ENCODE results near the gene CTNNA2. TPM values are rescaled to one million over a fixed set of nuclear protein-coding genes. Genes with fewer than 3 reads are reported as not detected.

Gene CTNNA2
- total and polyA plus RNA-seq, 9 donors, result 0.32 to 1.4 (median 0.37) TPM; not detected in 3

DNA sequence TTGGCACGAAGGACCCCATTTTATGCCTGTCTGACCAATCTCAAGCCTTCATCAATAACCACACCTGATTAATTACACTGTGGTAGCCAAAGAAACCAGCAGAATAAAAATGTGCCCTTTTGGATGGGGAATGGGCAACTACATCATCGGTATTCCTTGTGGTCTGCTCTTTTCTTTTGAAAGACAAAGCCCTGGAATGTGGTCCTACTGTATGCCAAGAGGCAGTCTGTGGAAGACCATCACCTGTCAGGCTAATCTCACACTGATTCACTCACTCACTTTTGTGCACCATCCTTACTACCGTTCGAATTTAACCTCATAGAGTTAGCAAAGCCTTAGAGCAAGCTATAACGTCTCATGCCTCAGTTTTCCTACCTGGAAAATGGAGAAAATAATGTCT is 1066.9 kb downstream of the CTNNA2 start:
- no peak overlapping the region for H3K4me3 ChIP-seq
- intact Hi-C loops (cut with DNase I), result no loop called here
- no peaks in the 10 kb centered on the region for H3K27me3 ChIP-seq
- H3K27ac ChIP-seq, result no peak overlapping the region
- no peaks in the 10 kb centered on the region for H3K9me3 ChIP-seq
- no peak for TF ChIP-seq POLR2A (IDR thresholded peaks at IDR 0.05)
- H3K4me1 ChIP-seq (ENCODE audit: insufficient read depth), result no peaks in the 10 kb centered on the region
- WGBS, 3 donors, result 76 to 82% (median 80%) methylated on average over 5 of the region's 5 CpGs
- H3K36me3 ChIP-seq, result no peaks in the 10 kb centered on the region
- no peak for DNase-seq

GRCh38 chr2:80591233-80591632 is 1078.4 kb downstream of the CTNNA2 start:
- TF ChIP-seq POLR2A (IDR thresholded peaks at IDR 0.05), result no peak
- TF ChIP-seq EP300 (IDR thresholded peaks at IDR 0.05), result no peak
- Histone ChIP-seq H3K4me1 (ENCODE audit: insufficient read depth) (no peaks in the 10 kb centered on the region), H3K27me3 (no peaks in the 10 kb centered on the region), H3K27ac (no peak overlapping the region), H3K9me3 (no peaks in the 10 kb centered on the region), H3K4me3 (no peak overlapping the region), H3K36me3 (no peaks in the 10 kb centered on the region)
- intact Hi-C loops (cut with DNase I), result no loop called here
- DNase-seq, result no peak
- WGBS, 3 donors, result 52 to 58% (median 54%) methylated on average over 2 of the region's 2 CpGs

- WGBS, 3 donors, result 76 to 82% (median 81%) methylated on average over 2 of the region's 2 CpGs
Observed at GRCh38 chr2:80592106-80592505, 1079.3 kb downstream of the CTNNA2 start.

DNA sequence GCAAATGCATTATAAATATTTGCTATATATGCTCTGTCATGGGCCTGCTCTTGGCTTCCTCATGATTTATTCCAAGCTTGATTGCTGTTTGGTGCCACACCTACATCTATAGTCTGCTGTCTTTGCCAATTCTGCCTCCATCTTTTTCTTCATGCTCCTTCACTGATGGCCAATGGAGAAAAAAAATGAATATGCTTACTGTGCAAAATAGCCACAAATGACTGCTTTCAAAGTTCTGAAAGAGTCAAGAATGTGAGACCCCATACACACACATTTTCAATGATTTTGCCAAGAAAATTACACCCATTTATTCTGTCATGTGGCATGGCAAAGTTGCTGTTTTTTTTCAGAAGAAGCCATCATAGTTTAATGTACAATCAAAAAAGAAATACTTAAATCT is 1097.3 kb downstream of the CTNNA2 start:
- no peak for DNase-seq
- intact Hi-C loops (cut with DNase I), result no loop called here
- no peaks in the 10 kb centered on the region for H3K9me3 ChIP-seq
- no peaks in the 10 kb centered on the region for H3K36me3 ChIP-seq
- no peak overlapping the region for H3K27ac ChIP-seq
- H3K27me3 ChIP-seq, result no peaks in the 10 kb centered on the region
- no peak overlapping the region for H3K4me3 ChIP-seq
- TF ChIP-seq EP300 (IDR thresholded peaks at IDR 0.05), result no peak
- TF ChIP-seq CTCF (IDR thresholded peaks at IDR 0.05), result no peak
- no peak for TF ChIP-seq POLR2A (IDR thresholded peaks at IDR 0.05)
- H3K4me1 ChIP-seq (ENCODE audit: insufficient read depth), result no peaks in the 10 kb centered on the region

More at GRCh38 chr2:80592106-80592505, 1079.3 kb downstream of the CTNNA2 start:
- TF ChIP-seq EP300 (IDR thresholded peaks at IDR 0.05), result no peak
- no peak for TF ChIP-seq CTCF (IDR thresholded peaks at IDR 0.05)
- TF ChIP-seq POLR2A (IDR thresholded peaks at IDR 0.05), result no peak
- no peak for DNase-seq
- no peaks in the 10 kb centered on the region for H3K36me3 ChIP-seq
- intact Hi-C loops (cut with DNase I), result no loop called here
- no peaks in the 10 kb centered on the region for H3K9me3 ChIP-seq
- no peak overlapping the region for H3K27ac ChIP-seq
- no peaks in the 10 kb centered on the region for H3K4me1 ChIP-seq (ENCODE audit: insufficient read depth)
- no peak overlapping the region for H3K4me3 ChIP-seq
- no peaks in the 10 kb centered on the region for H3K27me3 ChIP-seq

- intact Hi-C loops (cut with DNase I), result no loop called here
- TF ChIP-seq EP300 (IDR thresholded peaks at IDR 0.05) (no peak), CTCF (IDR thresholded peaks at IDR 0.05) (no peak), POLR2A (IDR thresholded peaks at IDR 0.05) (no peak)
- 11 to 18% (median 14%) methylated on average over 3 of the region's 3 CpGs for WGBS, 3 donors
Observed at GRCh38 chr2:80621656-80622055, 1108.8 kb downstream of the CTNNA2 start.

More at GRCh38 chr2:80621656-80622055, 1108.8 kb downstream of the CTNNA2 start:
- H3K4me1 ChIP-seq (ENCODE audit: insufficient read depth), result no peaks in the 10 kb centered on the region
- no peaks in the 10 kb centered on the region for H3K27me3 ChIP-seq
- H3K27ac ChIP-seq, result no peak overlapping the region
- no peak for DNase-seq
- H3K36me3 ChIP-seq, result no peaks in the 10 kb centered on the region
- no peak overlapping the region for H3K4me3 ChIP-seq
- H3K9me3 ChIP-seq, result no peaks in the 10 kb centered on the region
